Activated B cell treated with CpG ODN at 0.5 μM for 24 hours (primary cell): ENCODE results near the gene VAMP8. TPM values are rescaled to one million over a fixed set of nuclear protein-coding genes. Genes with fewer than 3 reads are reported as not detected.

ENCODE experiments used
- ATAC-seq: fragments of 200-7000 bp; cut with Tn5 transposase; one replicate; pipeline ENCODE4 v1.10.0; 2021; ENCODE audit warnings: low read depth, mild to moderate bottlenecking, moderate library complexity
- CTCF ChIA-PET: fragments of 350-600 bp; sonication (Branson Sonifier 250); formaldehyde crosslinking; loops from one replicate; lab custom pipeline; 2021; ENCODE audit warnings: antibody characterized with exemption; lab: Charles Lee
- POLR2A ChIA-PET: fragments of 350-600 bp; sonication (Branson Sonifier 250); formaldehyde crosslinking; loops from one replicate; lab custom pipeline; 2021; ENCODE audit warnings: antibody characterized with exemption; lab: Charles Lee
- DNase-seq: peaks from one replicate; pipeline ENCODE4 v3.0.0; 2022
- H3K27ac Mint-ChIP-seq: one replicate; pipeline ENCODE4 v1.8.0; 2020; ENCODE audit warnings: mixed read lengths
- H3K27me3 Mint-ChIP-seq: one replicate; pipeline ENCODE4 v1.8.0; 2021; ENCODE audit warnings: mixed read lengths
- H3K36me3 Mint-ChIP-seq: one replicate; pipeline ENCODE4 v1.8.0; 2021; ENCODE audit warnings: low read depth, mixed read lengths
- H3K4me1 Mint-ChIP-seq: one replicate; pipeline ENCODE4 v1.8.0; 2021; ENCODE audit warnings: mixed read lengths
- H3K4me3 Mint-ChIP-seq: one replicate; pipeline ENCODE4 v1.8.0; 2020; ENCODE audit warnings: mild to moderate bottlenecking, mixed read lengths
- H3K9me3 Mint-ChIP-seq: one replicate; pipeline ENCODE4 v1.8.0; 2020; ENCODE audit warnings: mixed read lengths
- CTCF ChIP-seq: fragments of 200-600 bp; IDR thresholded peaks from one replicate; pipeline ENCODE4 v1.8.0; 2022; ENCODE audit warnings: antibody characterized with exemption, mild to moderate bottlenecking
- intact Hi-C: fragments of 100-400 bp; cut with micrococcal nuclease; formaldehyde crosslinking; loops from one replicate; pipeline ENCODE4 v1.15.1; 2024
- total RNA-seq: library from RNA; stranded (reverse); gene quantifications from 2 replicates; pipeline ENCODE4 v1.2.3, GENCODE V29; 2022

VAMP8 gene
- total RNA-seq, 1 donor from 2014 or later: 128 TPM

- no peaks in the 10 kb centered on the region for H3K27me3 Mint-ChIP-seq
Observed at GRCh38 chr2:85619617-85620016, 42.2 kb downstream of the VAMP8 start.

DNA sequence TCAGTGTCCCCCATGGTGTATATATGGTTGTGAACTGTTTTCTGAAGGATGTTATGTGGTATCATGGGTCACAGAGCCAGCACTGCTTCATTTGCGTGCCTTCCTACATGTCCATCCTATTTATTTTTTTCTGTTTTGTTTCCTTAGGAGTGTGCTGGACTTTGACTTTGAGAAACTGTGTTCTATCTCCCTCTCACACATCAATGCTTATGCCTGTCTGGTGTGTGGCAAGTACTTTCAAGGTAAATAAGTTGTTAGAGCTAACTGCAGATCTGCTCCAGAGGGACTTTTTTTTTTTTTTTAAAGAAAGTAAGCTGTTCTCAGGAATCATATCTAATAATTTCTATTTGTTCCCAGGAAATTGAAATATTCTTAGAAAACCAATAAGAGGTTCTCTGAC lies 44.0 kb downstream of the VAMP8 start:
- intact Hi-C loops: no loop called here
- H3K27ac Mint-ChIP-seq: no peak overlapping the region
- no peak for ATAC-seq
- no peak for TF ChIP-seq CTCF
- peaks cover 23% of the 10 kb centered on the region for H3K4me1 Mint-ChIP-seq
- H3K27me3 Mint-ChIP-seq: no peaks in the 10 kb centered on the region
- no peaks in the 10 kb centered on the region for H3K9me3 Mint-ChIP-seq
- no peak overlapping the region for H3K4me3 Mint-ChIP-seq
- peaks cover 63% of the 10 kb centered on the region for H3K36me3 Mint-ChIP-seq
- POLR2A ChIA-PET: no interaction called here
- no peak for DNase-seq
- CTCF ChIA-PET: interaction anchor here (5.3 kb wide), 1 partner anchor 16 kb away, joined by 26 read pairs; no protein-coding TSS in a partner anchor

More at GRCh38 chr2:85619617-85620016, 42.2 kb downstream of the VAMP8 start:
- Mint-ChIP-seq H3K4me3 (no peak overlapping the region), H3K9me3 (no peaks in the 10 kb centered on the region), H3K27ac (no peak overlapping the region), H3K4me1 (peaks cover 29% of the 10 kb centered on the region), H3K36me3 (peaks cover 47% of the 10 kb centered on the region)
- no peak for TF ChIP-seq CTCF
- DNase-seq (no peak), ATAC-seq (no peak)
- ChIA-PET POLR2A (interaction anchor here (0.7 kb wide), 2 partner anchors 13 to 28 kb away, joined by 5 to 8 read pairs; no protein-coding TSS in a partner anchor), CTCF (interaction anchor here (5.3 kb wide), 1 partner anchor 17 kb away, joined by 26 read pairs; no protein-coding TSS in a partner anchor)
- intact Hi-C loops: loop anchor here (5.0 kb wide), 3 partner anchors 292 to 823 kb away; partner anchors contain the start of genes KDM3A, POLR1A, PTCD3 and TGOLN2

GRCh38 chr2:85623991-85624390 lies 46.6 kb downstream of the VAMP8 start:
- H3K4me3 Mint-ChIP-seq: no peak overlapping the region
- H3K4me1 Mint-ChIP-seq: peaks cover 15% of the 10 kb centered on the region
- TF ChIP-seq CTCF: no peak
- no peak overlapping the region for H3K27ac Mint-ChIP-seq
- intact Hi-C loops: no loop called here
- H3K27me3 Mint-ChIP-seq: no peaks in the 10 kb centered on the region
- DNase-seq (no peak), ATAC-seq (no peak)
- no peaks in the 10 kb centered on the region for H3K9me3 Mint-ChIP-seq
- H3K36me3 Mint-ChIP-seq: peaks cover 72% of the 10 kb centered on the region
- ChIA-PET CTCF (interaction anchor here (5.3 kb wide), 1 partner anchor 13 kb away, joined by 26 read pairs; no protein-coding TSS in a partner anchor), POLR2A (interaction anchor here (0.5 to 0.6 kb wide), 2 partner anchors 11 to 945 kb away, joined by 3 to 4 read pairs; no protein-coding TSS in a partner anchor)

DNA sequence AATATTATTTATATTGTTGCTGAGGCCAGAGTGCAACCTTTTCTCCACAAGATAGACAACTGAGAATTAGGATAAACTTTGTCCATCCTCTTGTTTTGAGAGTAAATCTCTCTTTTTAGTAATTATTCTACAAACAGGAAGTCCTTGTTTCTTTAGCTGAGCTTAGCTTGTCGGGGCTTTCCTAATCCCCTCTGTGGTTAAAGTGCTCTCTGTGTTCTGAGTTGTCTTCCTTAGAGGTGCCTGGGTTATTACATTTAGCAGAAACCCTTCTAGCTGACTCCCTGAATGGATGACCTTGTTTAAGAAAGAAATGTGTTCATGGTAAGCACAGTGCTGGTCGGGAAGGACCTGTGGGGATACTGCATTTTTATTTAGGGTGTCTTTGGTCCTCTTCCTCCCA lies 51.3 kb downstream of the VAMP8 start:
- Mint-ChIP-seq H3K4me1 (peaks cover 12% of the 10 kb centered on the region), H3K27ac (peak overlapping the region; percentile 41), H3K9me3 (no peaks in the 10 kb centered on the region), H3K4me3 (no peak overlapping the region), H3K36me3 (peaks cover 81% of the 10 kb centered on the region), H3K27me3 (no peaks in the 10 kb centered on the region)
- TF ChIP-seq CTCF: no peak
- ATAC-seq: peak; percentile 65
- ChIA-PET POLR2A (interaction anchor here (0.5 to 1.6 kb wide), 4 partner anchors 17 to 496 kb away, joined by 3 to 10 read pairs (median 7); partner anchors contain the start of genes C2orf68 and VAMP8), CTCF (interaction anchor here (1.1 to 1.4 kb wide), 2 partner anchors 9 to 20 kb away, joined by 3 to 7 read pairs; no protein-coding TSS in a partner anchor)
- intact Hi-C loops: no loop called here
- DNase-seq: no peak

DNA sequence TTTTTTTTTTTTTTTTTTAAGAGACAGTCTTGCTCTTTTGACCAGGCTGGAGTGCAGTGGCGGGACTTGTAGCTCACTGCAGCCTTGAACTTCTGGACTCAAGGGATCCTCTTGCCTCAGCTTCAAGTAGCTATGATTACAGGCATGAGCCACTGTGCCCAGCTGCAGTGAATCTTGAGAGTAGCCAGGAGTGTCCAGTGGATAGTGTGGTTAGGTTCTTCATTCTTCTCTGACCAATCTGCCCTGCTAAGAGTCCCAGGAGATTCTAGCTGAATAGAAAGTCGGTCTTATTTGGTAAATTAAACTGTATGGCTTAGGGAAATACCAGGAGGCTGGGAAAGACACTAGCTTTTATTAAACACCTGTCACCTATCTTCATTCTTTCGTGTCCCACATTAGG lies 53.9 kb downstream of the VAMP8 start:
- ATAC-seq (no peak), DNase-seq (no peak)
- POLR2A ChIA-PET: interaction anchor here (0.6 to 0.7 kb wide), 3 partner anchors 20 to 181 kb away, joined by 3 to 10 read pairs (median 8); no protein-coding TSS in a partner anchor
- TF ChIP-seq CTCF: no peak
- CTCF ChIA-PET: no interaction called here
- Mint-ChIP-seq H3K27me3 (no peaks in the 10 kb centered on the region), H3K4me3 (no peak overlapping the region), H3K4me1 (peaks cover 12% of the 10 kb centered on the region), H3K36me3 (peaks cover 77% of the 10 kb centered on the region), H3K9me3 (no peaks in the 10 kb centered on the region), H3K27ac (no peak overlapping the region)
- intact Hi-C loops: no loop called here

Other genes with a start within 250 kb of the VAMP8 start
- 103 and 119 TPM in 2 replicates for gene TGOLN2, start 249.6 kb upstream of the VAMP8 start, total RNA-seq
- 16.9 and 17.1 TPM in 2 replicates for gene RETSAT, start 223.1 kb upstream of the VAMP8 start, total RNA-seq
- 19.2 and 25.4 TPM in 2 replicates for gene ELMOD3, start 222.8 kb upstream of the VAMP8 start, total RNA-seq
- gene CAPG, start 167.2 kb upstream of the VAMP8 start, total RNA-seq: 208 and 213 TPM in 2 replicates
- gene SH2D6, start 158.9 kb upstream of the VAMP8 start, total RNA-seq: 0.83 and 1.6 TPM in 2 replicates
- gene MAT2A, start 38.4 kb upstream of the VAMP8 start, total RNA-seq: 228 and 265 TPM in 2 replicates
- 30.0 and 30.7 TPM in 2 replicates for gene GGCX, start 16.1 kb upstream of the VAMP8 start, total RNA-seq
- 8.8 and 11.4 TPM in 2 replicates for gene VAMP5, start 6.8 kb downstream of the VAMP8 start, total RNA-seq
- 104 and 108 TPM in 2 replicates for gene RNF181, start 18.2 kb downstream of the VAMP8 start, total RNA-seq
- gene TMEM150A, start 25.1 kb downstream of the VAMP8 start, total RNA-seq: 13.2 and 15.0 TPM in 2 replicates
- gene C2orf68, start 34.5 kb downstream of the VAMP8 start, total RNA-seq: 49.7 and 61.5 TPM in 2 replicates
- 57.8 and 64.1 TPM in 2 replicates for gene USP39, start 38.6 kb downstream of the VAMP8 start, total RNA-seq
- 0.05 TPM in 1 of 2 replicates, not detected in the other for gene SFTPB, start 90.6 kb downstream of the VAMP8 start, total RNA-seq
- 1.8 and 2.3 TPM in 2 replicates for gene GNLY, start 116.8 kb downstream of the VAMP8 start, total RNA-seq
- not detected in 2 replicates for gene ATOH8, start 176.4 kb downstream of the VAMP8 start, total RNA-seq